NCI-H1694 (cell line): ENCODE data around the gene CNTN5.

Experiments
- DNase-seq: peaks from one replicate; lab custom pipeline; 2025; lab: John Stamatoyannopoulos, UW

CNTN5 gene

GRCh38 chr11:100338144-100338840 lies 1317.5 kb downstream of the CNTN5 start:
- no peak for DNase-seq

DNA sequence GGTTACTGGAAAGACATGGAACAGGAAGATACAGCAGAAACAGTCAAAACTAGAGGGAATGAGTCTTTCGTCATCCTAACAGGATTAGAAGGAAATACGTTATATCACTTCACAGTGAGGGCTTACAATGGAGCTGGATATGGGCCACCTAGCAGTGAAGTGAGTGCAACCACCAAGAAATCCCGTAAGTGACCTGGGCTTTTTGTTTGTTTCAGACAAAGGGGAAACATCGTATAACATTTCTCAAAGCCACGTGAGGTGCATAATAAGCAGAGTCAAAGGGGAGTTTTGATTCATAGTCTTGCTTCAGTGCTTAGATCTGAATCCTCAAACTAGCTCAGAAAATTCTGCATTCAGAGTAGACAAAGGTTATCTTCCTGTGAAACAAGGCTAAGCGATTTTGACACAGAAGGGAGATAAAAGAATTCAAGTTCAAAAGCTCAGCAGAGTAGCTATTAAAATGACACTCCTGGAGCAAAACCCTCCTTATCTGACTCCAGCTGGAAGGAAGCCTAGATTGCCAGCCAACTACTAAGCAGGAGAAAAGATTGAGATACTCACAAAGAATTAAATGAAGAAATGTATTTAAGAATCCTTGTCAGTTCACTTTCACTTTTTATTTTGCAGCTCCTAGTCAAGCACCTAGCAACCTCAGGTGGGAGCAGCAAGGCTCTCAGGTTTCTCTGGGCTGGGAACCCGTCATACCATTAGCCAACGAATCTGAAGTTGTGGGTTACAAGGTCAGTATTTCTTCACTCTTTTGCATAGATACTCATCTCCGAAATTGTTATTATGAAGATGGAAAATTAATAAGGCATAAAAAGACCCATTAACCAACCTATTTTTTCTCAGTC lies 1319.9 kb downstream of the CNTN5 start:
- DNase-seq, result no peak

GRCh38 chr11:100353083-100353482 lies 1332.3 kb downstream of the CNTN5 start:
- no peak for DNase-seq

GRCh38 chr11:100354736-100355135 lies 1334.0 kb downstream of the CNTN5 start:
- DNase-seq, result no peak

GRCh38 chr11:100356035-100356434 lies 1335.3 kb downstream of the CNTN5 start:
- no peak for DNase-seq

DNA sequence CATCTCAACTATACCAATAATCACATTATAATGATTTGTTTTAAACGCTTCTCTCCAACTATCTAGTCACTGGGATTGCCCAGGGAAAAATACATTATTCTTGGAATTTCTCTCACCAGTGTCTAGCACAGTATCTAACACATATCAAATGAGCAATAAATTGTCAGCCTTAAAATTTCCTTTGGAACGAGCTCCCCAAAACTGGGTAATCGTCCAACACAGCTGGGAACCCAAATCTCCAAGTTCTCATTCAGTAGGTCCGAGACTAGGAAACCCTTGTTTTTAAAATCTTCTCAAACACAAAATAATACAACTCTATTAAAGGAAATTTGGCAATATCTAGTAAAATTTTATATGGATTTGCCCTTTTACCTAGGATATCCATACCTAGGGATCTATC lies 1338.5 kb downstream of the CNTN5 start:
- no peak for DNase-seq

- no peak for DNase-seq
These were observed 1347.1 kb downstream of the CNTN5 start for GRCh38 chr11:100367892-100368291.

GRCh38 chr11:100383357-100383865 lies 1362.7 kb downstream of the CNTN5 start:
- no peak for DNase-seq

GRCh38 chr11:100396266-100396665 lies 1375.5 kb downstream of the CNTN5 start:
- no peak for DNase-seq

DNA sequence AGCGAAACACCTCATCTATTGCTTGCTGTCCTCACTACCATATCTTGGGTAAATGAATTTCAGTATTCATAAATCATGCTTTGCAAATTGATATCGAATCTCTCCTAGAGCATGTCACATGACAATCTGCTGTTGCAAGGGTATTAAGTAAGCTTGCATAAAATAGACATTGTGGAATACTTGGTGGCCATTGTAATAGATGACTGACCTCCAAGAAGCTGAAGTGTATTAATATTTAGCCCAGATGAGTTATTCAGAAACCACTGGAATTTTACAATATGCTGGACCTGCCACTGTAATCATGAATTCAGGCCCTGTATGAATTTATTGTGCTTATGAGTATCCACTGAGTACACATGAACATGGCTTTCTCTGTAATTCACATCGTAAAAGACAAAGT lies 1376.7 kb downstream of the CNTN5 start:
- no peak for DNase-seq

DNA sequence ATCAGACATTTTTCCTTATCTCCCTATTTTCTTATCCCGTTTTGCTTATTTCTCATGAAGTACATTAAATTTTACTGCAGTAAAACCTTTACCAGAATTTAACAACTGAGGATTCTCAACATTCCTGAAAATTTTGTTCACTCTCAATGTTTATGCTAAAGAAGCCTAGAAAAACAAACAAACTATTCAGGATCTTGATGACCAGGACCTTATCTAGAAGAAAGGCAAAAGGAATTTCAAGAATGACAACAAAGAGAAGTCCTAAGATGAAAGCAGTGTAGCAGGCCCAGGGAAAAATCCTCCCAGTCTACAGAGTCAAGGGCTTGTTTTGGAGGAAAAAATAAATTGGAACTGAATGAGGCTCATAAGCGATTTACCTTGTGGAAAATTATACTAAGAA lies 1383.1 kb downstream of the CNTN5 start:
- DNase-seq, result no peak

GRCh38 chr11:100404907-100405306 lies 1384.2 kb downstream of the CNTN5 start:
- DNase-seq, result no peak
